ENCODE results near the gene TWIST2.

TWIST2 gene

DNA sequence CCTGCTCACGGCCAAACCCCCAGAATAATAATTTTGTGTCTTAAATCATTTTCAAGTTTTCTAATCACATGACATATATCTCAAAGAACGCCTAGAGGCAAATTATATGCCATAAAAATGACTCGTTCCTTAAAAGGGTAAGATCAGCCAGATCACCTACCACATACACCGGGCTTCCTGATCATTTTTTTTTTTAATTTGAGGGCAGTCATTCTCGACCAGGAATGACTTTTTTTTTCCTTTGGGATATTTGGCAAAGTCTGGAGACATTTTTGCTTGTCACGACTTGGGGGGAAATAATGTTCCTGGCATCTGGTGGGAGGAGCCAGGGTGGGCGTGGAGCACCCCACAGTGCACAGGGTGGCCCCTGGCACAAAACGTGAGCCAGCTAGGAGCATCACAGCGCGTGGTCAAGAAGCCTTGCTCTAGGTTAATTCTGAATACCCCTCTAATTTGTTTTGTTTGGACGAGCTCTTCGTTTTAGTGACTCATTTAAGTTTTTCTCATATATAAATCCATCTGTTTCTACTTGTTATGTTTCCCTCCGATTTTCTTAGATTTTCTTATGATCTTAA lies 94.9 kb downstream of the TWIST2 start:
- FAIRE-seq = no peak

DNA sequence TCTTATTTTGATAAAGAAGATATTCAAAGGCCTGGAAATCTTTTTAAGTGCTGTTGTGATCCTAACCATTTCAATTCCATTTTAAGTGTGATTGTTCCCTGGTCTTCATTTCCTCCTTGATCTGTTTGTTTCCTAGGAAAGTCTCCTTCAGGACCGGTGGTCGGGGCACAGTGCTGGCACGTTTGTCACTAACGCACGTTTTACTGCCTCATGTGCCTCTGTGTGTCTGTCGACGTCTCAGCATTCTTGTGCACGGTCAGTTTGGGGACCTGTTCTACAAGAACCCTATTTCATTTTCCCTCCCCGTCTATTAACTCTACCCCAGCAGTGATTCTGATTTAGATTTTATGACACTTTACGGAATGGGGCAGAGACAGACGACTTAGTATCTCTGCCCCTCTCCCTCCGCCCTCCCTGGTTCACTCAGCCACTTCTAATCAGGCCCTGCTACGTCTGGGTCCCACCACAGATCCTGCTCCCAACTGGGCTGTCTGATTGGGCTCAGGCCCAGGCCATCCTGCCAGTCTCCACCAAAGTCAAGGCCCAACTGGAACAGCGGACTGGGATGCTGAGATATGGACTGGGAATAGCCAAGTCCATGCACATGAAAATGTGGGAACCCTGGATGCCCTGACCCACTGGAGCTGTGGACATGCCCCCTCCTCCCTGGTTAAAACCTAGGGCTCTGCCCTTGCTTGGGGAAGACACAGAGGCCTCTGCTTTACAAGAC lies 95.6 kb downstream of the TWIST2 start:
- FAIRE-seq = no peak

- FAIRE-seq = no peak
These were observed 97.7 kb downstream of the TWIST2 start for GRCh38 chr2:238945433-238946150.

DNA sequence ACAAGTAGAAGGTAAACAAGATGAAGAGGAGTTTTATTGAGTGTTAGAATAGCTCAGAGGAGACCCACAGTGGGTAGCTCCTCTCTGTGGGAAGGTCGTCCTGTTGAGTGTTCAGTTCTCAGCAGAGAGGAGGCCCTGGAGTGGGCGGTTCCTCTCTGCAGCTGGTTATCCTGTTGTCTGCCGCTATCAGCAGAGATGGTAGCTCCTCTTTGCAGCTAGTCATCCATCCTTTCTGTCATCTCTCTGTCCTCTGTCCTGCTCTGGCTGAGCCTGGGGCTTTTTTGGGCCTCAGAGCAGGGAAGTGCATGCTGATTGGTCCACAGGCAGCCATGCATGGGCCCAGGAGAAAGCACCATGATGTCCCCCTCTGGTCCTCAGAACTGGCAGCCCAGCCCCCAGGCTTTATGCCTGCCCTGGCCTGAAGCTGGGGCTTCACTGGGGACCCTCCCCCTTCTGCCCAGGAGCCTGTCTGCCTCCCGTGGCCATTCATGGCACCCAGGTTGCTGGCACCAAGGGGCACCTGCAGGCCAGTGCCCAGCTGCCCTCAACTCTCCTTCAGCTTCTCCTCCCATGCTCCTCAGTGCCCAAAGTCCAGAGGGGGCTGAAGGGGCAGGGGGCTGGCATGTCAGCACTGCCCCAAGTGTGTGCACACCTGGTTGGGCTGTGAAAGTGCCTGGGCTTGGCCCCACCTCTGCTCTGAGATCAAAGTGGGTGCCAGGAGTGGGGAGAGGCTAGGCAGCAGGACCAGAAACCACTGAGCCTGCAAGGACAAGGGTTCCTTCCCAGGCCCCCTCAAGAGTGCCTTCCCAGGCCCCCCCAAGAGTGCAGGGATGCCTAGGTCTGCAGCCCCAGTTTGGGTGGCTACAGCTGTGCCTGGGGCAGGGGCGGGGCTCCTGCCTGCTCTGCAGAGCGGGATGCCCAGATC lies 98.7 kb downstream of the TWIST2 start:
- FAIRE-seq = no peak

- no peak for FAIRE-seq
These were observed 99.4 kb downstream of the TWIST2 start for GRCh38 chr2:238947243-238947760.

DNA sequence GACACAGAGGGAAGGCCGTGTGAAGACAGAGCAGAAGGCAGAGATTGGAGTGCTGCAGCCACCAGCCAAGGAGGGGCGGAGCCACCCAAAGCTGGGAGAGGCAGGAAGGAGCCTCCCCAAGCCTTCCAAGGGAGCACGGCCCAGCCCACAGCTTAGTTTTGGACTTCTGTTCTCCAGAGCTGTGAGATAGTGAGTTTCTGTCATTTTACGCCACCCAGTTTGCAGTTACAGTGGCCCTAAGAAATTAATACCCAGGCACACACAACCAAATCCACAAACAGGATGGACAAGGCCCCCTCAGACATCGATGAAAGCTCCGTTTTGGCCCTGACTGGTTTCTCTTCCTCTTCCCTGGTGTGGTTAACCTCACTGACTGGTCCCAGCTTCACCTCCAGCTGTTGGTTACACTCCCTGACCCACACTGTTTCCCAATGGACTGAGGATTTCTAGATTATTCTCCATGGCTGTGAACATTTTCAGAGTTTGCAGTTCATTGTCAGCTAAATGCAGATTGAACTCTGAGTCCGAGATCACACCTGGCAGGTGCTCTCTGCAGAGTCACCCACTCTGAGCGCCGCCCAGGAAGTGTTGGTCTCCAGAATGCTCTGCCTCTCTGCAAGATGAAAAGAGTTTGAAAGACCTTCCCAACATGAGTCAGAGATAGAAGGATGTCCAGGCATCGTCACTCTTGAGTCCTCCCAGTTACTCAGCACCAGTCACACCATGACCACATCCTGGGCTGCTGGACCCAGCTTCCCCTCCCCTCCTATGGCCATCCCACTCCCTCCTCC lies 100.2 kb downstream of the TWIST2 start:
- no peak for FAIRE-seq

GRCh38 chr2:238948765-238949641 lies 101.1 kb downstream of the TWIST2 start:
- FAIRE-seq = no peak

DNA sequence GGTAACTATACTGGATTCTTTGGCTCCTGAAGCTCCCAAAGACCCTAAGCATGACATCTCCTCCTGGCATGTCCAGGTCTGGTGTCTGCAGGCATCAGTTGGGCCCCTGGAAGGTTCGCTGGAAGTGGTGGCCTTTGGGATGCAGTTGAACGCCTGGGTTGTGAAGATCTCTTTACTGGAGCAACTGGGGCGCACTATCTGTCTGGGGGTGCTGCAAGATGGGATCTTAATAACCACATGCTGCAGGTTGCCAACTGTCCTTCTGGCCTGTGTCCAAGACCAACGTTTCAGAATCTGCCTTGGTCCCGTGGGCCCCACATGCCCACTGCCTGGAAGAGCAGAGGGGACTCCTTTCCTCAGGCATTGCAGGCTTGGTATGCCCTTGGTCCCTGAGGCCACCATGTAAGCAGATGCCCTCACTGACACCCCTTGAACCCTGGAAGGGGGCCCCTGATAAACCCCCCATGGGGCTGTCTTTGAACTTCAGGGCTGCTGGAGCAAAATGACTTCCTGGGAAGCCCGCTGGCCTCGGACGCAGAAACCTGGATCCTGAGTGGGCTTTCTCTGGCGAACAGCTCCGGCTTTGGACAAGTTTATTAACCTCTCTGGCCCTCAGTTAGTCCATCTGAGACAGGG lies 101.9 kb downstream of the TWIST2 start:
- FAIRE-seq = no peak

DNA sequence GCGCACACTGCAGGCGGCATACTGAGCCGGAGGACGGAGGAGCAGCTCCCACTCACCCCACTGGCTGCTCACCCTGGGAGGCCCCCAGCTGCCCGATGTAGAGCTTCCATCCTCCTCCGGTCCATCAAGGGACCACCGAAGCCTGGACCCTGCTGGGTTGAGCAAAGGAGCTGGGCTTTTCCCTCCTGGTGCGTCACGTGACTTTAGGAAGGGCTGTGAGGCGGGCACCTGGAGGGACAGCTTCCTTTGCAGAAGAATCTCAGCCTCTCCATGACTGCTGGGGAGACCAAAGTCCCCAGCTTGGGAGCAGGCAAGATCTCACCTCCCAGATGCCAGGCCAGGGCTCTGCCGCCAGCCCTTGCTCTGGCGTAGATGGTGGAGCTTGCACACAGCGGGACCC lies 102.7 kb downstream of the TWIST2 start:
- FAIRE-seq = no peak

GRCh38 chr2:238952261-238952919 lies 104.5 kb downstream of the TWIST2 start:
- no peak for FAIRE-seq

DNA sequence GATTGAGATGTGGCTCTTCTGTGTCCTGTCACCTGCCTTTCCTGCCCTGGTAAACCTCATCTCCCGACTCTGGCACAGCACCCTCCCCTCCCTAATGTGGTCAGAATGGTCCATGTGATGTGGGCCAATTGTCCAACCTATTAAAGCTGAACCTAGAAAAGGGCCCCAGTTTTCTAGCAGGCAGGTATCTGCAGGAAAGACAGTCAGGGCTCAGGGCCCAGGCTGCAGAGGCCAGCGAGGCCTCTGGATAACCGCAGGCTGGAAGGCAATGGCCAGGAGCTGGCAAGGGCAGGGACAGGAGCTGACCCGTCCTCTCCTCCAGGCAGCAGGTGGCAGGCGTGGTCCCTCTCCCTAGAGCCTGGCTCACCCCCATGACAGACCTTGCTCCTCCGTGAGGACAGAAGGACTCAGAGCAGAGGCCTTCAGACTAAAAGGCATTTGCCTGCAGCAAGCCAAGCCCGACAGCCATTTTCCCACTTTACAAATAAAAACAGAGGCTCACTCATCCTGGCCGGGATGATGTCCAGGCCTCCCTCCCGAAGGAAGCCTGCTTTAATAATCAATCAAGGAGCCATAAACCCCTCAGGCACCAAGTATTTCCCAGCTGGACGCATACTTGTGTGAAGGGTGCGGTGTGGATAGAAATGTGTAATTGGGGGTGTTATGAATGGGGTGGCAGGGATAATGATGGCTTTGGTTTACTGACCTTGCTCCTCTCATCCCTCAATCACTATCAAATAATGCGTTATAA lies 107.1 kb downstream of the TWIST2 start:
- FAIRE-seq = no peak

- FAIRE-seq = no peak
These were observed 108.0 kb downstream of the TWIST2 start for GRCh38 chr2:238955648-238956531.

DNA sequence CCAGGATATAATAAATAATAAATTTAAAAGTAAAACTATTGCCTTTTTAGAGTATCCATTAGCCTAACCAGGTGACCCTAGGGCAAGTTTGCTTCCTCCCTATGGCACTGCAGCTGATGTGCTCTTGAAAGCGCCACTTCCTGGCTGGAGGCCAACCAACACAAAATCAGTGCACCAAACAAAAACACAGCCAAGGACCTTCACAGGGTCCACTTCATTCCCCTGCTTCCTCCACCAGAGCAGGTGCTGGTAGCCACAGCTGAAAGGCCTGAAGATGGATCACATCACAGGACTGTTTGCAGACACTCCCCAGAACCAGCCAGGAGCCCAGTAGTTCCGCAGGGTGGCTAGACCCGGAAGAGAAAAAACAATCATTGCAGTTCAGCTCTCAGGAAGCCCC lies 108.8 kb downstream of the TWIST2 start:
- FAIRE-seq = no peak

Data from G401.6 (cell line).